ENCODE data around the gene TSFM. TPM values are rescaled to one million over a fixed set of nuclear protein-coding genes. Genes with fewer than 3 reads are reported as not detected.

Gene TSFM
- total and polyA plus RNA-seq, 4 donors: 14.6 to 60.5 (median 38.2) TPM

DNA sequence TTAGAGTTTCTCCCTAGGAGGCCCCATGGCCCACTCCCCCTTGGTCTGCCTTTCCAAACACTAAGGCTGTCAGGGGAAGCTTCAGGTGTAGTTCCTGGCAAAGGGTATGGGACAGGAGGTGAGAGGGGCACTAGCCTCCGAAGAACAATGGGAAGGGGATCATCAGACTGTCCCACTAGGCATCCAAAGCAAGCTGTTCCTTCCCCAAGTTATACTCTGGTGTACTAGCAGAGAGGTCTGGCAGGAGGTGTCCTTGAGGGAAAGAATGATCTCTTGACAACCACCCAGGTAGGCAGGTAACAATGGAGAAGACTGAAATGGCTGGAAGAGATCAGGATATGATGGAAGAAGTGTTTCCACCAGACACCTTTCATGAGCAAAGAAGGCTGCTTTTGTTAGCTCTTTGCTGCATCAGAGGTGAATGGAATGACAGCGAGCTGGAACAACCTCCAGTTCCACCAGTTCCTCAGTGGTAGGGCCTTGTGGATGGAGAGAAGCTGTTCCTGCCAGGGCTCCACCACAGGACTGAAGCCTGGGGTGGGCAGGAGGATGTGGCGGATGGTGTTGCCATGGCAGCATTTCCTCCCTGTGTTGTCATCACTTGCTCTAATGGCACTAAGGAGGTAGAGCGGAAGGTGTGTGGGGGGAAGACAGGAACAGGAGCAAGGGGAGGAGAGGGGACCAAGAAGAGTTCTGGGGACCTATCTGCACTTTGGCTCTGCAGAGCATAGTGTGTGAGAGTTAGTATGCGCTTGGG is 41.8 kb upstream of the TSFM start (continued):
- TF ChIP-seq FOXA1 (IDR thresholded peaks at IDR 0.05): no peak
- no peak for TF ChIP-seq YY1 (IDR thresholded peaks at IDR 0.05)
- no peak for TF ChIP-seq JUND (IDR thresholded peaks at IDR 0.05)
- TF ChIP-seq, protein P1, sequence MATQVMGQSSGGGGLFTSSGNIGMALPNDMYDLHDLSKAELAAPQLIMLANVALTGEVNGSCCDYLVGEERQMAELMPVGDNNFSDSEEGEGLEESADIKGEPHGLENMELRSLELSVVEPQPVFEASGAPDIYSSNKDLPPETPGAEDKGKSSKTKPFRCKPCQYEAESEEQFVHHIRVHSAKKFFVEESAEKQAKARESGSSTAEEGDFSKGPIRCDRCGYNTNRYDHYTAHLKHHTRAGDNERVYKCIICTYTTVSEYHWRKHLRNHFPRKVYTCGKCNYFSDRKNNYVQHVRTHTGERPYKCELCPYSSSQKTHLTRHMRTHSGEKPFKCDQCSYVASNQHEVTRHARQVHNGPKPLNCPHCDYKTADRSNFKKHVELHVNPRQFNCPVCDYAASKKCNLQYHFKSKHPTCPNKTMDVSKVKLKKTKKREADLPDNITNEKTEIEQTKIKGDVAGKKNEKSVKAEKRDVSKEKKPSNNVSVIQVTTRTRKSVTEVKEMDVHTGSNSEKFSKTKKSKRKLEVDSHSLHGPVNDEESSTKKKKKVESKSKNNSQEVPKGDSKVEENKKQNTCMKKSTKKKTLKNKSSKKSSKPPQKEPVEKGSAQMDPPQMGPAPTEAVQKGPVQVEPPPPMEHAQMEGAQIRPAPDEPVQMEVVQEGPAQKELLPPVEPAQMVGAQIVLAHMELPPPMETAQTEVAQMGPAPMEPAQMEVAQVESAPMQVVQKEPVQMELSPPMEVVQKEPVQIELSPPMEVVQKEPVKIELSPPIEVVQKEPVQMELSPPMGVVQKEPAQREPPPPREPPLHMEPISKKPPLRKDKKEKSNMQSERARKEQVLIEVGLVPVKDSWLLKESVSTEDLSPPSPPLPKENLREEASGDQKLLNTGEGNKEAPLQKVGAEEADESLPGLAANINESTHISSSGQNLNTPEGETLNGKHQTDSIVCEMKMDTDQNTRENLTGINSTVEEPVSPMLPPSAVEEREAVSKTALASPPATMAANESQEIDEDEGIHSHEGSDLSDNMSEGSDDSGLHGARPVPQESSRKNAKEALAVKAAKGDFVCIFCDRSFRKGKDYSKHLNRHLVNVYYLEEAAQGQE (IDR thresholded peaks at IDR 0.05): no peak

DNA sequence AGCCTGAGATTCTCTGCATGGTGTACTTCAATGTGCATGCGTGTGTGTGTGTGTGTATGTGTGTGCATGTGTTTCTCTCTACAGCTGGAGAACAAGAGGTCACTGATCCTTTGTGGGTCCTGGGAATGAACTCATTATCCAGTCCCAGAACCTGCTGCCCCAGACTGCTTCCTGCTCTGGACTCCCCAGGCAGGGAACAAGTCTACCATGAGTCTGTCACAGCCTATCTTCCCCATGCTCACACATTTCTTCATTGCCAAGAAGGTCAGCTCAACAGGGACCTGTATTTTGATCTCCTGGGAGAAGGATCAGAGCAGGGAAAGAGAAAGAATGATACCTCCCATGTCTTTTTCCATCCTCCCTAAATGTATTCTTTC is 41.2 kb upstream of the TSFM start:
- Histone ChIP-seq H3K9ac (ENCODE audit: low read depth in 1 of 2, low read length in 2 of 2) (no peak overlapping the region), H3K27me3 (ENCODE audit: control insufficient read depth in 4 of 4, insufficient read depth in 4 of 4, low read length in 3 of 4) (peaks cover 0 to 9% (median 4%) of the 10 kb centered on the region in 4 donors), H3K9me3 (ENCODE audit: control insufficient read depth in 4 of 4, low read length in 3 of 4) (no peaks in the 10 kb centered on the region), H3K27ac (ENCODE audit: low read depth in 1 of 2, low read length in 2 of 2) (peak overlapping the region in 1 of 2 donors; percentile 7), H3K4me1 (ENCODE audit: control insufficient read depth in 4 of 4, insufficient read depth in 4 of 4, low read length in 3 of 4) (peaks cover 3 to 30% (median 20%) of the 10 kb centered on the region in 4 donors), H3K4me3 (ENCODE audit: low read depth in 1 of 3, low read length in 3 of 3) (no peak overlapping the region), H3K36me3 (ENCODE audit: control insufficient read depth in 4 of 4, insufficient read depth in 3 of 4, low read depth in 1 of 4, low read length in 3 of 4) (peaks cover 0 to under 1% (median 0%) of the 10 kb centered on the region in 4 donors)
- TF ChIP-seq, protein P2, sequence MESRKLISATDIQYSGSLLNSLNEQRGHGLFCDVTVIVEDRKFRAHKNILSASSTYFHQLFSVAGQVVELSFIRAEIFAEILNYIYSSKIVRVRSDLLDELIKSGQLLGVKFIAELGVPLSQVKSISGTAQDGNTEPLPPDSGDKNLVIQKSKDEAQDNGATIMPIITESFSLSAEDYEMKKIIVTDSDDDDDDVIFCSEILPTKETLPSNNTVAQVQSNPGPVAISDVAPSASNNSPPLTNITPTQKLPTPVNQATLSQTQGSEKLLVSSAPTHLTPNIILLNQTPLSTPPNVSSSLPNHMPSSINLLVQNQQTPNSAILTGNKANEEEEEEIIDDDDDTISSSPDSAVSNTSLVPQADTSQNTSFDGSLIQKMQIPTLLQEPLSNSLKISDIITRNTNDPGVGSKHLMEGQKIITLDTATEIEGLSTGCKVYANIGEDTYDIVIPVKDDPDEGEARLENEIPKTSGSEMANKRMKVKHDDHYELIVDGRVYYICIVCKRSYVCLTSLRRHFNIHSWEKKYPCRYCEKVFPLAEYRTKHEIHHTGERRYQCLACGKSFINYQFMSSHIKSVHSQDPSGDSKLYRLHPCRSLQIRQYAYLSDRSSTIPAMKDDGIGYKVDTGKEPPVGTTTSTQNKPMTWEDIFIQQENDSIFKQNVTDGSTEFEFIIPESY (IDR thresholded peaks at IDR 0.05): no peak
- TF ChIP-seq RXRA (IDR thresholded peaks at IDR 0.05) (peak; percentile 20 to 48), NR2F2 (IDR thresholded peaks at IDR 0.05) (peak; percentile 54)
- no peak for DNase-seq (ENCODE audit: low spot score)
- 71% methylated on average over 1 of the region's 1 CpG for WGBS

DNA sequence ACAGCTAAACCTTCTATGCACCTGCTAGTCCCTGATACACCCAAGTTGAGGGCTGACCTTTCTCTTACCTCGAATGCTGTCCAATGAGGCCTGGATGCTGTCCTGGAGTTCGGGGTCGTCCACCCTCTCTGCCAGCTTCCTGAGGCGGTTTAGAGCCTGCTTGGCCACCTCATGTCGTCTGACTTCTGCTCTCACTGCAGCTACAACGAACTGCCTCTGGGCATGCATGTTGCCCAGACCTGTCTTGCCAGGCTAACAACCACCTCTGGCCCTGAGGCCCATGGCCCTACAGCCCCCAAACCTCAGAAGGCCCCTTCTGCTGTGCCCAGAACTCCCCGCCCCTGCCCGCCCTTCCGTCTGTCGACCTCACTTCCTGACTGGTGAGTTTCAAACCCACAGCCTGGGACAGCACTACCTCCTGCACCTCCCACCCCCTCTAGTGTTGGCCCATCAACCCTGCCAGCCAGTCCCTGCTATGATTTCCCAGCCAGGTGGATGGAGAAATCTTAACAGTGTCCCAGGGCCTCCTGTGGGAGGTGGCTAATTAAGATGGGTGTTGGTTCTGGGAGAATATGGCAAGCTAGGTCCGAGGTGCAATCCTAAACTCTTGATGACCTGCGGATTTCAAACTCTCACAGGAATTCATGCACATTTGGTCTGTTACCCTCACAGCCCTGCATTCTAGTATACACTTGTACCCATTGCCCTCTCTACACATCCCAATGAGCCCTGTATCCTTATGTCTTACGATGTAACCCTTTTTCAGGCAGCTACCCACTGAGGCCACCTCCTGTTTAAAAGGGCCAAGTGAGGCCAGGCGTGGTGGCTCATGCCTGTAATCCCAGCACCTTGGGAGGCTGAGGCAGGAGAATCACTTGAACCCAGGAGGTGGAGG is 40.5 kb upstream of the TSFM start:
- H3K9ac ChIP-seq (ENCODE audit: low read depth in 1 of 2, low read length in 2 of 2): no peak overlapping the region
- 56% methylated on average over 14 of the region's 14 CpGs for WGBS
- H3K27ac ChIP-seq (ENCODE audit: low read depth in 1 of 2, low read length in 2 of 2): peak overlapping the region; percentile 7 to 31
- peak overlapping the region in 1 of 3 donors; percentile 39 for H3K4me3 ChIP-seq (ENCODE audit: low read depth in 1 of 3, low read length in 3 of 3)
- DNase-seq (ENCODE audit: low spot score): no peak
- H3K4me1 ChIP-seq (ENCODE audit: control insufficient read depth in 4 of 4, insufficient read depth in 4 of 4, low read length in 3 of 4): peaks cover 3 to 26% (median 16%) of the 10 kb centered on the region in 4 donors
- H3K27me3 ChIP-seq (ENCODE audit: control insufficient read depth in 4 of 4, insufficient read depth in 4 of 4, low read length in 3 of 4): peaks cover 0 to 6% (median under 1%) of the 10 kb centered on the region in 4 donors
- peaks cover 0 to 6% (median 2%) of the 10 kb centered on the region in 4 donors for H3K36me3 ChIP-seq (ENCODE audit: control insufficient read depth in 4 of 4, insufficient read depth in 3 of 4, low read depth in 1 of 4, low read length in 3 of 4)
- H3K9me3 ChIP-seq (ENCODE audit: control insufficient read depth in 4 of 4, low read length in 3 of 4): no peaks in the 10 kb centered on the region
- TF ChIP-seq FOXA1 (IDR thresholded peaks at IDR 0.05) (no peak), GABPA (IDR thresholded peaks at IDR 0.05 in 1 of 2, conservative IDR thresholded peaks at IDR 0.05 in 1 of 2) (no peak), HNF4G (IDR thresholded peaks at IDR 0.05) (no peak), RXRA (IDR thresholded peaks at IDR 0.05) (no peak), NR2F2 (IDR thresholded peaks at IDR 0.05) (no peak), JUND (IDR thresholded peaks at IDR 0.05) (no peak)
- TF ChIP-seq, protein P3, sequence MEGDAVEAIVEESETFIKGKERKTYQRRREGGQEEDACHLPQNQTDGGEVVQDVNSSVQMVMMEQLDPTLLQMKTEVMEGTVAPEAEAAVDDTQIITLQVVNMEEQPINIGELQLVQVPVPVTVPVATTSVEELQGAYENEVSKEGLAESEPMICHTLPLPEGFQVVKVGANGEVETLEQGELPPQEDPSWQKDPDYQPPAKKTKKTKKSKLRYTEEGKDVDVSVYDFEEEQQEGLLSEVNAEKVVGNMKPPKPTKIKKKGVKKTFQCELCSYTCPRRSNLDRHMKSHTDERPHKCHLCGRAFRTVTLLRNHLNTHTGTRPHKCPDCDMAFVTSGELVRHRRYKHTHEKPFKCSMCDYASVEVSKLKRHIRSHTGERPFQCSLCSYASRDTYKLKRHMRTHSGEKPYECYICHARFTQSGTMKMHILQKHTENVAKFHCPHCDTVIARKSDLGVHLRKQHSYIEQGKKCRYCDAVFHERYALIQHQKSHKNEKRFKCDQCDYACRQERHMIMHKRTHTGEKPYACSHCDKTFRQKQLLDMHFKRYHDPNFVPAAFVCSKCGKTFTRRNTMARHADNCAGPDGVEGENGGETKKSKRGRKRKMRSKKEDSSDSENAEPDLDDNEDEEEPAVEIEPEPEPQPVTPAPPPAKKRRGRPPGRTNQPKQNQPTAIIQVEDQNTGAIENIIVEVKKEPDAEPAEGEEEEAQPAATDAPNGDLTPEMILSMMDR (IDR thresholded peaks at IDR 0.05; ENCODE audit: low read depth, low read length, missing input control): no peak
- TF ChIP-seq, protein P4, sequence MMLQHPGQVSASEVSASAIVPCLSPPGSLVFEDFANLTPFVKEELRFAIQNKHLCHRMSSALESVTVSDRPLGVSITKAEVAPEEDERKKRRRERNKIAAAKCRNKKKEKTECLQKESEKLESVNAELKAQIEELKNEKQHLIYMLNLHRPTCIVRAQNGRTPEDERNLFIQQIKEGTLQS (IDR thresholded peaks at IDR 0.05): no peak
- TF ChIP-seq, protein P1 (IDR thresholded peaks at IDR 0.05): no peak
- TF ChIP-seq, protein P2 (IDR thresholded peaks at IDR 0.05): no peak

Measured in liver (tissue), 9 donors.